Activated T-cell treated with anti-CD3 and anti-CD28 coated beads, Interleukin-2, amount 50 U/mL, for 24 hours (primary cell): ENCODE measurements around the gene PARVB.

Experiments
- DNase-seq: peaks from one replicate; pipeline ENCODE4 v3.0.0-alpha.2; 2020
- H3K27ac Mint-ChIP-seq: 2 replicates; pipeline ENCODE4 v1.8.0; 2020; ENCODE audit warnings: mild to moderate bottlenecking, mixed read lengths
- H3K27me3 Mint-ChIP-seq: 2 replicates; pipeline ENCODE4 v1.8.0; 2020; ENCODE audit warnings: mixed read lengths
- H3K36me3 Mint-ChIP-seq: 2 replicates; pipeline ENCODE4 v1.8.0; 2020; ENCODE audit warnings: low read depth, mixed read lengths
- H3K4me1 Mint-ChIP-seq: 2 replicates; pipeline ENCODE4 v1.8.0; 2020; ENCODE audit warnings: low read depth, mixed read lengths
- H3K4me3 Mint-ChIP-seq: 2 replicates; pipeline ENCODE4 v1.8.0; 2020; ENCODE audit warnings: mild to moderate bottlenecking, moderate library complexity, mixed read lengths
- H3K9me3 Mint-ChIP-seq: 2 replicates; pipeline ENCODE4 v1.8.0; 2020; ENCODE audit warnings: mixed read lengths

The PARVB gene

GRCh38 chr22:44125421-44125820 lies 101.3 kb downstream of the PARVB start:
- no peak for DNase-seq
- Mint-ChIP-seq H3K9me3 (peaks cover 21% of the 10 kb centered on the region), H3K27me3 (no peaks in the 10 kb centered on the region), H3K27ac (no peak overlapping the region), H3K4me3 (no peak overlapping the region), H3K4me1 (no peaks in the 10 kb centered on the region), H3K36me3 (peaks cover 17% of the 10 kb centered on the region)

DNA sequence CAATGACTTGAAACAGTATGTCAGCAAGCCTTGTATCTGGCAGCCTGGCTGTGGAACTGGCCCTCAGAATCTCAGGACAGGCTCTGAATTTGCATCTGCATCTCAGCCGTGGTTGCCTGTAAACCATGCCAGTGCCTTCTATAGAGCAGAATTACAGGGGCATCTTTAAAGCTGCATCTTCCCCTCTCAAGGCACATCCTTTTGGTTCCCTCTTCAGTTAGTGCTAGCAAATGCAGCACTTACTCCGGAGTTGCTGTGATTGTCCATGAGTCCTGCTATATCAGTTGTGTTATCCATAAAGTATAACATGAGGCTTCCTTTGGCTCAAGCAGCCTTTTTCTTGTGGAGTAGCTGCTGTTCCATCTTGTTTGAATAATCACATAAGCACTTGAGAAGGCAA lies 102.7 kb downstream of the PARVB start:
- Mint-ChIP-seq H3K4me3 (no peak overlapping the region), H3K9me3 (peaks cover 21% of the 10 kb centered on the region), H3K4me1 (no peaks in the 10 kb centered on the region), H3K36me3 (peaks cover 22% of the 10 kb centered on the region), H3K27ac (no peak overlapping the region), H3K27me3 (peaks cover 5% of the 10 kb centered on the region)
- no peak for DNase-seq

DNA sequence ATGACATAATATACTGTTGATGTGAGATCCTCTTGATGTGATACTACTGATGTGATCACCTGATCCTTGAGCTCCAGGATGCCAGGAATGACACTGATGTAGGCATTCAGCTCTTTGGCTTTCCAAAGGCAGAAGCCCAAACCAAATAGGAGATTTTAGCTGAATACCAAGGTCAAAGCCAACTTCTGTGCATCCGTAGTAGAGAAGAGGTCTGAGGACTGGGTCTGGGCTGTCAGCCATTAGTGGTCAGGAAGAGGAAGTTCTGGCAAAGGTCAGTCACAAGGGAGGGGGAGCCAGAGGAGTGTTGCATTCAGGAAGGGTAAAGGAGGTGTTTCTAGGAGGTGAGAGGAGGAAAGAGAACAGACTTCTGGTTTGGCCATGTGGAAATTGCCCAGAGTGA lies 103.3 kb downstream of the PARVB start:
- H3K27me3 Mint-ChIP-seq = peaks cover 7% of the 10 kb centered on the region
- no peak for DNase-seq
- peaks cover 21% of the 10 kb centered on the region for H3K9me3 Mint-ChIP-seq
- no peak overlapping the region for H3K27ac Mint-ChIP-seq
- peaks cover 22% of the 10 kb centered on the region for H3K36me3 Mint-ChIP-seq
- H3K4me3 Mint-ChIP-seq = no peak overlapping the region
- no peaks in the 10 kb centered on the region for H3K4me1 Mint-ChIP-seq

- DNase-seq = no peak
- Mint-ChIP-seq H3K27ac (no peak overlapping the region), H3K9me3 (peaks cover 21% of the 10 kb centered on the region), H3K27me3 (peaks cover 19% of the 10 kb centered on the region), H3K36me3 (peaks cover 28% of the 10 kb centered on the region), H3K4me3 (no peak overlapping the region), H3K4me1 (peaks cover 2% of the 10 kb centered on the region)
Measured at GRCh38 chr22:44128958-44129618, 105.0 kb downstream of the PARVB start.

- Mint-ChIP-seq H3K9me3 (peaks cover 21% of the 10 kb centered on the region), H3K4me1 (peaks cover 5% of the 10 kb centered on the region), H3K4me3 (no peak overlapping the region), H3K27ac (no peak overlapping the region), H3K27me3 (peaks cover 24% of the 10 kb centered on the region), H3K36me3 (peaks cover 32% of the 10 kb centered on the region)
- no peak for DNase-seq
Measured at GRCh38 chr22:44129619-44129976, 105.5 kb downstream of the PARVB start.

GRCh38 chr22:44130076-44130711 lies 106.1 kb downstream of the PARVB start:
- Mint-ChIP-seq H3K27me3 (peaks cover 25% of the 10 kb centered on the region), H3K4me1 (peaks cover 5% of the 10 kb centered on the region), H3K27ac (no peak overlapping the region), H3K36me3 (peaks cover 32% of the 10 kb centered on the region), H3K4me3 (no peak overlapping the region), H3K9me3 (peaks cover 19% of the 10 kb centered on the region)
- DNase-seq = no peak

DNA sequence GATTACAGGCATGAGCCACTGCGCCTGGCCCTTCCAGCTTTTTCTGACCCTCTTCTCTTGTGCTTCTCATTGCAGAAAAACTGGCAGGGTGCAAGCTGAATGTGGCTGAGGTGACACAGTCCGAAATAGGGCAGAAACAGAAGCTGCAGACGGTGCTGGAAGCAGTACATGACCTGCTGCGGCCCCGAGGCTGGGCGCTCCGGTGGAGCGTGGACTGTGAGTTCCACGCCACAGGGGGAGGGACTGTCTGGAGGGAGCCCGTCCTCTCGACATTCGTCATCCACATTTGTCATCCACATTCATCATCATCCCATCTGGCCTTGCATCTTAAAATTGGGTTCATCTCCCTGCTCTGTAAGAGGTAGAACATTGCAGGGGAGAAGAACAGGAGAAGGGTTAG lies 107.3 kb downstream of the PARVB start:
- no peak overlapping the region for H3K4me3 Mint-ChIP-seq
- H3K4me1 Mint-ChIP-seq = peaks cover 5% of the 10 kb centered on the region
- peaks cover 18% of the 10 kb centered on the region for H3K9me3 Mint-ChIP-seq
- H3K27ac Mint-ChIP-seq = no peak overlapping the region
- peaks cover 33% of the 10 kb centered on the region for H3K27me3 Mint-ChIP-seq
- no peak for DNase-seq
- peaks cover 34% of the 10 kb centered on the region for H3K36me3 Mint-ChIP-seq

DNA sequence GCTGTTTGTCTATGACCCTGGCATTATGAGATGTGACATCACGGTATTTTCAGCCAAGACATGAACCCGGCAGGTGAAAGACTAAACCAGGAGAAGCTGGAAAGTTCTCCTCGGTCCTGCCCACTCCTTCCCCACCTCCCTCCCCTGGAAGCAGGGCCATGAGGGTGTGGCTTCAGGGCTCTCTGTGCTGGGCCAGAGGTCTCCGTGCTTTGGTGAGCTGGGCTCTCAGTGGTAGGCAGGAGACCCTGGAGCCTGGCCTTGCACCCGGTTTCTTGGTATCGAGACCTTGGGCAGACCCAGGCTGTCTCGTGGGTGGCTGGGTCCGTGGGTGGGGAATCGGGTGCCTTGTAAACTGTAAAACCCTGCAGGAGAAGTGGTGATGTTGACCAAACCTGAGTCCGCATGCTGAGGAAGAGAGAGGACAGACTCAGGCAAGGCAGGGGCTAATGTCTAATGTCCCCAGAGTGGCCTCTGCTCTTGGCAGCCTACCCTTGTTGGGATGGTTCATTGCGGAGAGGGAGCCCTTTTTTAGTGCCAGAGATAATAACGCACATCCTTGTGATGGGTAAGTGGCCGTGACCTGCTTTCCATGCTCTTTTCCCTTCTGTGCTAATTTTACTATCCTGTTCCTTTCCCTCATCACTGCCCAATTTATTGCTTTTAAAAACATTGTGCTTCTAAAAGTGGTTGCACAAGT lies 108.0 kb downstream of the PARVB start:
- H3K9me3 Mint-ChIP-seq = peaks cover 16% of the 10 kb centered on the region
- peaks cover 5% of the 10 kb centered on the region for H3K4me1 Mint-ChIP-seq
- no peak for DNase-seq
- no peak overlapping the region for H3K27ac Mint-ChIP-seq
- peaks cover 33% of the 10 kb centered on the region for H3K27me3 Mint-ChIP-seq
- H3K4me3 Mint-ChIP-seq = no peak overlapping the region
- peaks cover 36% of the 10 kb centered on the region for H3K36me3 Mint-ChIP-seq

GRCh38 chr22:44132724-44133123 lies 108.6 kb downstream of the PARVB start:
- DNase-seq = no peak
- Mint-ChIP-seq H3K4me1 (peaks cover 5% of the 10 kb centered on the region), H3K9me3 (peaks cover 17% of the 10 kb centered on the region), H3K4me3 (no peak overlapping the region), H3K36me3 (peaks cover 41% of the 10 kb centered on the region), H3K27ac (no peak overlapping the region), H3K27me3 (peaks cover 33% of the 10 kb centered on the region)

DNA sequence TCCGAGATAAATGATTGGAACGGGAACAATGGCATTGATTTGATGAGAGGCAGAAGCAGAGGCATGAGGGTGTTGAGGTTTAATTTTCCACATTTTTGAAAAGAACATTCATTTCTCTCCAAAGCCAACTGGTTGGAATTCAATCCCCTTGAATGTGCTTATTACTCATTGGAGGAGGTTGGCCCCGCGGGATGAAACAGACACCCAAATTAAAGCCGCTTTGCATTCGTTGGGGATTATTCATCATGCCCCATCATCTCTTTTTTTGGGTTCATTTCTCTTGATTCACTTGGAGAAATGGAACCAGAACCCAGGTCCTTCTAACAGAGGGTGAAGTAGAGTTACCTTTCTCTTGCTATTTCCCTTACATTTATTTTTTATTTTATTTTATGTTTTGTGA lies 109.1 kb downstream of the PARVB start:
- H3K9me3 Mint-ChIP-seq = peaks cover 22% of the 10 kb centered on the region
- H3K36me3 Mint-ChIP-seq = peaks cover 46% of the 10 kb centered on the region
- H3K4me3 Mint-ChIP-seq = no peak overlapping the region
- DNase-seq = no peak
- peaks cover 5% of the 10 kb centered on the region for H3K4me1 Mint-ChIP-seq
- no peak overlapping the region for H3K27ac Mint-ChIP-seq
- peaks cover 33% of the 10 kb centered on the region for H3K27me3 Mint-ChIP-seq

DNA sequence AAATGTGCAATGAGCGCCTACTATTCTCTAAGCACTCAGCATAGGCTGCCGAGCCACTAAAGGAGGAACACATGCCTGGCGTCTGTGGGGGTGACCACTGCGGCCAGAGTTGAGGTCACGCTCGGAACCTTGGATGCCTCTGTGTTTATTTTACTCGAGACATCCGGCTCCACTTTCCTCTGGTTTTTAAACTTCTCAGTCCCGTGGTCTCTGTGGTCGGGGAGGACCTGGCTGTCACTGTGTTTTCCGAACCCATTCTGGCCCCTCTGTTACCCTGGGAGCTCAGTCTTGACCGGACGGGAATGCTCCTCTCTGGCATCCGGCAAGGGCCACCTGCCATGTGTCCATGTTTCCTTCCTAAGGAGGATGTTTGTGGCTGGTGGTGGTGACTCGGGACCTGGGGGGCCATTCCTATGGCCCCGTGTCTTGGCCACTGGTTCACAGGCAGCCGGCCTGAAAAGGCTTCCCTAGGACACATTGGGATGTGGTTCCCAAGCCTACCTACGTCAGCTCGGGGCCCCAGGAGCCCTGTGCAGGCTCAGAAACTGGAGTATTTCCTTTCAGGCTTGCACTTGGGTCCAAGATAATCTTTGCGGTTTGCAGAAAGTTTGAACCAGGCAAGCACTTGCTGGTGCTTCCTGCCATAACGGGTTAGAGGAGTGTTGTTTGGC lies 109.9 kb downstream of the PARVB start:
- H3K4me1 Mint-ChIP-seq = peaks cover 5% of the 10 kb centered on the region
- DNase-seq = no peak
- peaks cover 33% of the 10 kb centered on the region for H3K27me3 Mint-ChIP-seq
- H3K36me3 Mint-ChIP-seq = peaks cover 54% of the 10 kb centered on the region
- H3K27ac Mint-ChIP-seq = no peak overlapping the region
- peaks cover 22% of the 10 kb centered on the region for H3K9me3 Mint-ChIP-seq
- H3K4me3 Mint-ChIP-seq = no peak overlapping the region

DNA sequence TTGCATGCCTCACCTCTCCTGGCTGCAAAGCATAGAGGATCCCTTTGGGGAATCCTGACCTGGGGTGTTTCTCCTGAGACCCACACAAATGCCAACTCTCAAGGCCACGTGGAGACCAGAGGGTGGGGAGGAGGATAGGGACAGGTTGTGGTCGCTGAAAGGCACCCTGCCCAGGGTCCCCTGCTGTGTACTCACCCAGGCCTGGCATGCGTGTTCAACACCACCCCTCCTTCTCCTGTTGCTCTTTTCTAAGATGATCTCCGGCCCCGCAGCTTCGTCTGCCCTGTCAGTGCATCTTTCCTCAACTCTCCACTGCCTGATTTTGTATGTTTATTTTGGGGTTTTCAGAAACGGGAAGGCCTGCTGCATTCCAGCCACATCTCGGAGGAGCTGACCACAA lies 112.0 kb downstream of the PARVB start:
- Mint-ChIP-seq H3K9me3 (peaks cover 22% of the 10 kb centered on the region), H3K36me3 (peaks cover 54% of the 10 kb centered on the region), H3K4me3 (no peak overlapping the region), H3K27me3 (peaks cover 33% of the 10 kb centered on the region), H3K27ac (no peak overlapping the region), H3K4me1 (peaks cover 5% of the 10 kb centered on the region)
- DNase-seq = no peak

DNA sequence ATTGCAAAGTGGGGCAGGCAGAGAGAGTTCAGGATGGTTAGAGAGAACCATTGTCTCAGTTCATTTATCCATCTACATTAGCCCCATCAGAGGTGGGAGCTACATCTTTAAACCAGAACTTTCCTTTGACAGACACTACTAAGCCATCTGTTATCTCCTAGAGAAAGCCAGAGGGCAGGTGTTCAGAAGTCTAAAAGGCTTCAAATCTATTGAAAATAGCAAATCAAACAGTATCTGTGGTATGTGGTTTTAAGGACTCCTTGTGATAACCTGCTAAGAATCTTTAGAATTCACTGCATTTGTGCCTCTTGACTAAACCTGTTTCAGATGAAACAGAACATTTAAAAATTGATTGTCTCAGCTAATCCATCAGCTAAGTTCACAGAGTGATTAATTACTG lies 112.7 kb downstream of the PARVB start:
- Mint-ChIP-seq H3K9me3 (peaks cover 22% of the 10 kb centered on the region), H3K27ac (no peak overlapping the region), H3K27me3 (peaks cover 28% of the 10 kb centered on the region), H3K4me3 (no peak overlapping the region), H3K36me3 (peaks cover 50% of the 10 kb centered on the region), H3K4me1 (peaks cover 5% of the 10 kb centered on the region)
- DNase-seq = no peak

DNA sequence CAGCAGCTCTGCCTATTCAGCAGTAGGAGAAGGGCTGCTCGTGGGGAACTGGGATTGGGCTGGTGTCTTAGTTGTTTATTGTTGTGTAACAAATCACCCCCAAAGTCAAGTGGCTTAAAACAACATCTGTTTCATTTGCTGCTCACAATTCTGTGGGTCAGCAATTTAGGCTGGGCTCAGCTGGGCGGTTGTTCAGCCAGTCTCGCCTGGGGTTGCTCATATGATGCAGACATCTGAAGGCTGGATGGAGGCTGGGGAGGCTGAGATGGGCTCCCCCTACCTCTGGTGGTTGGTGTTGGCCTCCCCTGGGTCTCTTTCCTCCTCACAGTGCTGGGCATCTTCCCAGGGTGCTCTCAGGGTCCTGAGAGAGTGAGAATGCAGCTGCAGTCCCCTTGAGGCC lies 113.3 kb downstream of the PARVB start:
- peaks cover 5% of the 10 kb centered on the region for H3K4me1 Mint-ChIP-seq

DNA sequence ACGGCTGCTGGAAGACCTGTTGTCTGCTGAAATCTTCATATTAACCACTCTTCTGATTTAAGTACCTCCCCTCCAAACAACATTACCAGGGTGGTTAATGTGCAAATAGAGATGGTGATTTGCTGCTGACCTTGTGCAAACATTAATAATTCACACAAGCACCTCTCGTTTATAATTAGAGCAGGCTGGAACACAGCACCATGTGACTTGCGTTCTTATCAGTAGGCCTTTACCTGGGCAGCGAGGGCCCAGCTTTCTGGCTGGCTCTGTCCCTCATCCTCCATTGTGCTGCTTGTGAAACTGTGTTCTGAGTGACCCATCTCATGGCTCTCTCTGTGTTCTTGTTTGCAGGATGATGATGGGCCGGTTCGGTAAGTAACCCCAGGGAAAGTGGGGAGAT lies 115.7 kb downstream of the PARVB start:
- Mint-ChIP-seq H3K4me3 (no peak overlapping the region), H3K27ac (no peak overlapping the region), H3K9me3 (peaks cover 22% of the 10 kb centered on the region), H3K27me3 (peaks cover 8% of the 10 kb centered on the region), H3K36me3 (peaks cover 38% of the 10 kb centered on the region), H3K4me1 (no peaks in the 10 kb centered on the region)
- no peak for DNase-seq

More for the DNA sequence above, 113.3 kb downstream of the PARVB start:
- peaks cover 25% of the 10 kb centered on the region for H3K27me3 Mint-ChIP-seq
- peaks cover 49% of the 10 kb centered on the region for H3K36me3 Mint-ChIP-seq
- no peak for DNase-seq
- peaks cover 22% of the 10 kb centered on the region for H3K9me3 Mint-ChIP-seq
- H3K27ac Mint-ChIP-seq = no peak overlapping the region
- no peak overlapping the region for H3K4me3 Mint-ChIP-seq
